Sigmoid colon (tissue), 4 donors: ENCODE measurements around the gene SLC22A2.

Experiments
- CTCF ChIP-seq, 4 experiments: fragments of 450-650 bp in 3 of 4; fragments of 200-600 bp in 1 of 4; IDR thresholded peaks; one replicate each; pipeline ENCODE4 v1.5.1; 2016 to 2019; ENCODE audit warnings: antibody characterized with exemption in 4 of 4, mild to moderate bottlenecking in 3 of 4, moderate library complexity in 2 of 4
- EP300 ChIP-seq, 4 donors: sonication (generic); formaldehyde crosslinking; IDR thresholded peaks; one replicate each; pipeline ENCODE4 v1.6.1; 2017; ENCODE audit warnings: antibody characterized with exemption in 4 of 4
- POLR2A ChIP-seq, 2 donors: fragments of 450-650 bp; IDR thresholded peaks; one replicate each; pipeline ENCODE4 v1.6.1; 2016; ENCODE audit warnings: antibody characterized with exemption in 2 of 2, mild to moderate bottlenecking in 2 of 2, moderate library complexity in 2 of 2
- POLR2AphosphoS5 ChIP-seq, 4 donors: sonication (generic); formaldehyde crosslinking; IDR thresholded peaks; one replicate each; pipeline ENCODE4 v1.6.1; 2017; ENCODE audit warnings: antibody characterized with exemption in 4 of 4

GRCh38 chr6:160221918-160222317, 36.7 kb downstream of the SLC22A2 start:
- TF ChIP-seq CTCF (IDR thresholded peaks at IDR 0.05) = no peak
- no peak for TF ChIP-seq POLR2A (IDR thresholded peaks at IDR 0.05)
- TF ChIP-seq EP300 (IDR thresholded peaks at IDR 0.05) = no peak
- no peak for TF ChIP-seq POLR2AphosphoS5 (IDR thresholded peaks at IDR 0.05)
